ENCODE results near the gene TMEM165. TPM values are rescaled to one million over a fixed set of nuclear protein-coding genes. Genes with fewer than 3 reads are reported as not detected.

TMEM165 gene
- total RNA-seq, 1 donor from 2014 or later: 141 TPM

GRCh38 chr4:55396308-55397125, 760 bp downstream of the TMEM165 start:
- DNase-seq (peak; percentile 80), ATAC-seq (peak; percentile 53)
- H3K4me1 ChIP-seq: peaks cover 30% of the 10 kb centered on the region
- H3K27me3 ChIP-seq: no peaks in the 10 kb centered on the region
- no peak for TF ChIP-seq CTCF (IDR thresholded peaks at IDR 0.05)
- H3K36me3 ChIP-seq: peaks cover 20% of the 10 kb centered on the region
- H3K27ac ChIP-seq: peak overlapping the region; percentile 98
- intact Hi-C loops (cut with DNase I): no loop called here
- no peaks in the 10 kb centered on the region for H3K9me3 ChIP-seq
- H3K4me3 ChIP-seq: peak overlapping the region; percentile 99

- peak overlapping the region; percentile 98 for H3K27ac ChIP-seq
- ATAC-seq (no peak), DNase-seq (no peak)
- peak overlapping the region; percentile 99 for H3K4me3 ChIP-seq
- TF ChIP-seq CTCF (IDR thresholded peaks at IDR 0.05): no peak
- intact Hi-C loops (cut with DNase I): no loop called here
- H3K9me3 ChIP-seq: no peaks in the 10 kb centered on the region
- H3K36me3 ChIP-seq: peaks cover 24% of the 10 kb centered on the region
- H3K27me3 ChIP-seq: no peaks in the 10 kb centered on the region
- H3K4me1 ChIP-seq: peaks cover 30% of the 10 kb centered on the region
Observed at GRCh38 chr4:55397126-55397436, 1.3 kb downstream of the TMEM165 start.

GRCh38 chr4:55397520-55398321, 2.0 kb downstream of the TMEM165 start:
- no peaks in the 10 kb centered on the region for H3K9me3 ChIP-seq
- H3K36me3 ChIP-seq: peaks cover 24% of the 10 kb centered on the region
- intact Hi-C loops (cut with DNase I): no loop called here
- ATAC-seq: peak; percentile 3
- H3K4me3 ChIP-seq: peak overlapping the region; percentile 99
- DNase-seq: no peak
- no peaks in the 10 kb centered on the region for H3K27me3 ChIP-seq
- H3K27ac ChIP-seq: peak overlapping the region; percentile 98
- peaks cover 30% of the 10 kb centered on the region for H3K4me1 ChIP-seq
- TF ChIP-seq CTCF (IDR thresholded peaks at IDR 0.05): no peak

GRCh38 chr4:55398461-55398860, 2.7 kb downstream of the TMEM165 start:
- peak overlapping the region; percentile 98 for H3K27ac ChIP-seq
- no peak for DNase-seq
- intact Hi-C loops (cut with DNase I): no loop called here
- H3K9me3 ChIP-seq: no peaks in the 10 kb centered on the region
- no peak for ATAC-seq
- peaks cover 30% of the 10 kb centered on the region for H3K4me1 ChIP-seq
- no peak for TF ChIP-seq CTCF (IDR thresholded peaks at IDR 0.05)
- H3K27me3 ChIP-seq: no peaks in the 10 kb centered on the region
- peaks cover 30% of the 10 kb centered on the region for H3K36me3 ChIP-seq
- peak overlapping the region; percentile 99 for H3K4me3 ChIP-seq

GRCh38 chr4:55398966-55399365, 3.2 kb downstream of the TMEM165 start:
- DNase-seq (no peak), ATAC-seq (no peak)
- peaks cover 34% of the 10 kb centered on the region for H3K4me1 ChIP-seq
- peak overlapping the region; percentile 99 for H3K4me3 ChIP-seq
- intact Hi-C loops (cut with DNase I): no loop called here
- peaks cover 35% of the 10 kb centered on the region for H3K36me3 ChIP-seq
- TF ChIP-seq CTCF (IDR thresholded peaks at IDR 0.05): no peak
- H3K27ac ChIP-seq: peak overlapping the region; percentile 98
- H3K9me3 ChIP-seq: no peaks in the 10 kb centered on the region
- no peaks in the 10 kb centered on the region for H3K27me3 ChIP-seq
